Endothelial cell of umbilical vein (primary cell): Measurements from ENCODE around the gene CCT8. TPM values are rescaled to one million over a fixed set of nuclear protein-coding genes. Genes with fewer than 3 reads are reported as not detected.

Source experiments
- BruUV-seq: library from RNA; stranded (reverse); fragments of 400-500 nt; replicated peaks from 2 replicates; lab custom pipeline; 2021; lab: Mats Ljungman, UMichigan
- CTCF ChIA-PET: fragments of 300-600, 350-600 bp; sonication (Branson Sonifier 250); formaldehyde crosslinking; loops from one replicate; lab custom pipeline; 2021; ENCODE audit warnings: antibody characterized with exemption, inconsistent platforms; lab: Charles Lee
- POLR2A ChIA-PET: fragments of 300-600, 350-600 bp; sonication (Branson Sonifier 250); formaldehyde crosslinking; loops from one replicate; lab custom pipeline; 2021; ENCODE audit warnings: antibody characterized with exemption, inconsistent platforms; lab: Charles Lee
- DNase-seq: peaks from one replicate; pipeline ENCODE4 v3.0.0-alpha.2; 2011; ENCODE audit warnings: low read depth, low spot score
- FAIRE-seq: peaks from 2 replicates; lab custom pipeline; 2011; peaks lifted over from hg19 to GRCh38; lab: Jason Lieb, UNC
- H2AFZ ChIP-seq: 2 replicates; pipeline ENCODE4 v1.6.0; 2012; ENCODE audit warnings: low read depth, low read length, control low read depth, inconsistent platforms
- H3K27ac ChIP-seq: 2 replicates; pipeline ENCODE4 v1.5.1; 2011; ENCODE audit warnings: low read depth, mild to moderate bottlenecking, control low read depth, low read length, moderate library complexity; ENCODE audit not compliant: insufficient read depth
- H3K27me3 ChIP-seq, 2 experiments: 2 replicates each; pipeline versions ENCODE4 v1.6.0 to v1.6.1; 2011; ENCODE audit warnings: low read length in 2 of 2, mixed read lengths in 1 of 2; ENCODE audit not compliant: control insufficient read depth in 2 of 2, insufficient read depth in 2 of 2
- H3K36me3 ChIP-seq, 2 experiments: 2 replicates in 1 of 2; 3 replicates in 1 of 2; pipeline ENCODE4 v1.5.1; 2011; ENCODE audit warnings: low read length in 2 of 2, mild to moderate bottlenecking in 1 of 2, moderate library complexity in 1 of 2; ENCODE audit not compliant: control insufficient read depth in 2 of 2, insufficient read depth in 2 of 2; ENCODE audit errors: extremely low read depth in 1 of 2
- H3K4me1 ChIP-seq: 3 replicates; pipeline ENCODE4 v1.5.1; 2011; ENCODE audit warnings: mild to moderate bottlenecking, low read length; ENCODE audit not compliant: control insufficient read depth, insufficient read depth; ENCODE audit errors: extremely low read depth
- H3K4me2 ChIP-seq: 2 replicates; pipeline ENCODE4 v1.6.1; 2011; ENCODE audit warnings: low read length, control low read depth, mixed read lengths; ENCODE audit not compliant: insufficient read depth
- H3K4me3 ChIP-seq, 3 experiments: fragments of 200-600 bp in 1 of 3; sonication (generic), shearing (Covaris generic) in 1 of 3; replicated peaks in 1 of 3; 2 replicates each; pipeline ENCODE4 v1.5.1; 2011 to 2016; ENCODE audit warnings: control low read depth in 3 of 3, low read length in 3 of 3, mild to moderate bottlenecking in 2 of 3, inconsistent platforms in 1 of 3, low read depth in 1 of 3, moderate library complexity in 1 of 3; ENCODE audit not compliant: insufficient read depth in 1 of 3
- H3K79me2 ChIP-seq: 2 replicates; pipeline ENCODE4 v1.6.0; 2012; ENCODE audit warnings: low read length, inconsistent platforms; ENCODE audit not compliant: control insufficient read depth, insufficient read depth
- H3K9ac ChIP-seq: replicated peaks from 2 replicates; pipeline ENCODE3; 2011; ENCODE audit warnings: low read length, control low read depth; ENCODE audit not compliant: insufficient read depth; ENCODE audit errors: extremely low read depth
- H3K9me1 ChIP-seq: replicated peaks from 3 replicates; pipeline ENCODE4 v1.6.0; 2011; ENCODE audit warnings: mild to moderate bottlenecking, low read length; ENCODE audit not compliant: control insufficient read depth, insufficient read depth; ENCODE audit errors: extremely low read depth
- H3K9me3 ChIP-seq: replicated peaks from 2 replicates; pipeline ENCODE4 v1.5.1; 2012; ENCODE audit warnings: low read length, inconsistent platforms; ENCODE audit not compliant: control insufficient read depth, insufficient read depth
- H4K20me1 ChIP-seq: replicated peaks from 2 replicates; pipeline ENCODE3; 2011; ENCODE audit warnings: mild to moderate bottlenecking, low read length; ENCODE audit not compliant: control insufficient read depth, insufficient read depth; ENCODE audit errors: extremely low read depth
- EZH2 ChIP-seq: IDR thresholded peaks from 2 replicates; pipeline ENCODE4 v1.6.1; 2012; ENCODE audit warnings: borderline replicate concordance, low read depth, mild to moderate bottlenecking, moderate library complexity, low read length, inconsistent platforms; ENCODE audit not compliant: severe bottlenecking
- FOS ChIP-seq: IDR thresholded peaks from 2 replicates; pipeline ENCODE4 v1.6.1; 2011; ENCODE audit warnings: mild to moderate bottlenecking, low read length, moderate library complexity, borderline replicate concordance; ENCODE audit not compliant: insufficient read depth
- GATA2 ChIP-seq: IDR thresholded peaks from 2 replicates; pipeline ENCODE4 v1.7.0; 2011; ENCODE audit warnings: low read depth, mild to moderate bottlenecking, moderate library complexity, mixed read lengths, low read length; ENCODE audit not compliant: insufficient read length, insufficient read depth
- JUN ChIP-seq: IDR thresholded peaks from 2 replicates; pipeline ENCODE4 v1.6.1; 2011; ENCODE audit warnings: borderline replicate concordance, low read depth; ENCODE audit not compliant: insufficient read length, insufficient read depth
- MYC ChIP-seq: IDR thresholded peaks from one replicate; pipeline ENCODE4 v1.6.1; 2011; ENCODE audit warnings: mild to moderate bottlenecking, low read depth, low read length
- POLR2A ChIP-seq: IDR thresholded peaks from 2 replicates; pipeline ENCODE4 v1.6.1; 2012; ENCODE audit warnings: low read depth, mild to moderate bottlenecking, control low read depth, low read length
- POLR2AphosphoS5 ChIP-seq: IDR thresholded peaks from 2 replicates; pipeline ENCODE4 v1.6.1; 2012; ENCODE audit warnings: low read depth, mild to moderate bottlenecking, control low read depth, low read length, moderate library complexity; ENCODE audit not compliant: insufficient read depth
- dilution Hi-C: fragments of 300-500 bp; cut with MboI; formaldehyde crosslinking; loops from one replicate; pipeline ENCODE4 v1.15.0; 2019; ENCODE audit warnings: low sequenced_read_pairs; ENCODE audit not compliant: extremely low pct_ligation_motif_present
- intact Hi-C: fragments of 100-400 bp; cut with micrococcal nuclease; formaldehyde crosslinking; loops from one replicate; pipeline ENCODE4 v1.10.0; 2022
- polyA plus RNA-seq, 4 experiments: library from polyadenylated mRNA; depleted of rRNA in 3 of 4; stranded (reverse) in 3 of 4; unstranded in 1 of 4; fragments of >200 nt; gene quantifications; 2 replicates each; pipeline versions ENCODE4 v1.2.1 to v1.2.3, GENCODE V29; 2011 to 2012; ENCODE audit warnings: missing spikeins in 1 of 4
- total RNA-seq: library from RNA; stranded (reverse); gene quantifications from 2 replicates; pipeline ENCODE4 v1.2.3, GENCODE V29; 2021
- TF ChIP-seq, protein P1 (sequence below): IDR thresholded peaks from 2 replicates; pipeline ENCODE4 v1.6.1; 2011; ENCODE audit not compliant: insufficient read depth, insufficient read length
- TF ChIP-seq, protein P2 (sequence below), 2 donors: IDR thresholded peaks; 1 replicate in 1 of 2; 2 replicates in 1 of 2; pipeline ENCODE4 v1.5.1; 2011; ENCODE audit warnings: low read length in 2 of 2, mild to moderate bottlenecking in 2 of 2, moderate library complexity in 2 of 2, control low read depth in 1 of 2, inconsistent platforms in 1 of 2, low read depth in 1 of 2; ENCODE audit not compliant: insufficient read depth in 1 of 2; ENCODE audit errors: extremely low read depth in 1 of 2

CCT8 gene
- total and polyA plus RNA-seq, 2 donors (not counting 3 experiments of a cell fraction or from before 2014, with no cell fraction given) = 102 to 212 TPM

DNA sequence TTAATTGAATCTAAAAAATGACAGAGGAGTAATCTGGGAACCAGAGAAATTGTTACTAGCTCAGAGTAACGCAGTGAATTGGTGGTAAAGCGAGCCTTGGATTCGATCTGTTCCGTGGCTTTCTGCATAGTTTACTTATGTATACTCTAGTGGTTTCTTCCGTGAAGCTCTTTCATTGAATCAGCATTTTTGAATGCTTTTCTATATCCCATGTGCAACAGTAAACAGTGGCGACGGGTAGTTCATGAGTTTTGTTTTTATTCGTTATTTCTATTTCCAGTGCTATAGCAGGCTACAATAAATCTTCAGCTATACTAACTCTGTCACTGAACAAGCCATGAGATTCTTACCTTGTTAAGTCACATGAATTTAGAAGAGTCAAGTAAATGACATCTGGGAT is 42.5 kb upstream of the CCT8 start:
- H3K27me3 ChIP-seq = no peaks in the 10 kb centered on the region
- POLR2A ChIA-PET = no interaction called here
- no peaks in the 10 kb centered on the region for H3K36me3 ChIP-seq
- no peak overlapping the region for H3K4me3 ChIP-seq
- no peaks in the 10 kb centered on the region for H3K9me3 ChIP-seq
- DNase-seq = no peak
- intact Hi-C loops (no loop called here), dilution Hi-C loops (no loop called here)
- TF ChIP-seq GATA2 = no peak
- TF ChIP-seq EZH2 = no peak
- no peak for TF ChIP-seq MYC
- no peak overlapping the region for H3K9ac ChIP-seq
- H3K9me1 ChIP-seq = no peaks in the 10 kb centered on the region
- CTCF ChIA-PET = interaction anchor here (1.1 to 1.3 kb wide), 3 partner anchors 48 to 232 kb away, joined by 3 to 4 read pairs (median 3); no protein-coding TSS in a partner anchor
- no TSS peak for BruUV-seq
- FAIRE-seq = no peak
- H2AFZ ChIP-seq = no peak overlapping the region
- H3K4me1 ChIP-seq = no peaks in the 10 kb centered on the region
- H3K4me2 ChIP-seq = no peak overlapping the region
- no peaks in the 10 kb centered on the region for H4K20me1 ChIP-seq
- H3K79me2 ChIP-seq = no peaks in the 10 kb centered on the region
- no peak overlapping the region for H3K27ac ChIP-seq

GRCh38 chr21:29114765-29115500 is 41.5 kb upstream of the CCT8 start:
- TF ChIP-seq POLR2A = no peak
- TF ChIP-seq FOS = no peak
- TF ChIP-seq POLR2AphosphoS5 = no peak
- TF ChIP-seq, protein P1, sequence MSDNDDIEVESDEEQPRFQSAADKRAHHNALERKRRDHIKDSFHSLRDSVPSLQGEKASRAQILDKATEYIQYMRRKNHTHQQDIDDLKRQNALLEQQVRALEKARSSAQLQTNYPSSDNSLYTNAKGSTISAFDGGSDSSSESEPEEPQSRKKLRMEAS = no peak
- TF ChIP-seq MYC = no peak
- no peak for TF ChIP-seq GATA2
- no peak for TF ChIP-seq JUN
- TF ChIP-seq, protein P2, sequence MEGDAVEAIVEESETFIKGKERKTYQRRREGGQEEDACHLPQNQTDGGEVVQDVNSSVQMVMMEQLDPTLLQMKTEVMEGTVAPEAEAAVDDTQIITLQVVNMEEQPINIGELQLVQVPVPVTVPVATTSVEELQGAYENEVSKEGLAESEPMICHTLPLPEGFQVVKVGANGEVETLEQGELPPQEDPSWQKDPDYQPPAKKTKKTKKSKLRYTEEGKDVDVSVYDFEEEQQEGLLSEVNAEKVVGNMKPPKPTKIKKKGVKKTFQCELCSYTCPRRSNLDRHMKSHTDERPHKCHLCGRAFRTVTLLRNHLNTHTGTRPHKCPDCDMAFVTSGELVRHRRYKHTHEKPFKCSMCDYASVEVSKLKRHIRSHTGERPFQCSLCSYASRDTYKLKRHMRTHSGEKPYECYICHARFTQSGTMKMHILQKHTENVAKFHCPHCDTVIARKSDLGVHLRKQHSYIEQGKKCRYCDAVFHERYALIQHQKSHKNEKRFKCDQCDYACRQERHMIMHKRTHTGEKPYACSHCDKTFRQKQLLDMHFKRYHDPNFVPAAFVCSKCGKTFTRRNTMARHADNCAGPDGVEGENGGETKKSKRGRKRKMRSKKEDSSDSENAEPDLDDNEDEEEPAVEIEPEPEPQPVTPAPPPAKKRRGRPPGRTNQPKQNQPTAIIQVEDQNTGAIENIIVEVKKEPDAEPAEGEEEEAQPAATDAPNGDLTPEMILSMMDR (IDR thresholded peaks at IDR 0.05; ENCODE audit: extremely low read depth in 1 of 2, insufficient read depth in 1 of 2, low read depth in 1 of 2, low read length in 2 of 2) = no peak
- TF ChIP-seq EZH2 = no peak
- Histone ChIP-seq H3K9ac (no peak overlapping the region), H3K4me3 (no peak overlapping the region), H3K79me2 (no peaks in the 10 kb centered on the region), H3K27ac (no peak overlapping the region), H3K4me1 (no peaks in the 10 kb centered on the region), H4K20me1 (no peaks in the 10 kb centered on the region), H3K9me3 (no peaks in the 10 kb centered on the region), H3K36me3 (no peaks in the 10 kb centered on the region), H3K27me3 (no peaks in the 10 kb centered on the region), H3K9me1 (no peaks in the 10 kb centered on the region), H3K4me2 (no peak overlapping the region), H2AFZ (no peak overlapping the region)
- dilution Hi-C loops = no loop called here
- CTCF ChIA-PET = interaction anchor here (1.3 kb wide), 1 partner anchor 233 kb away, joined by 3 read pairs; no protein-coding TSS in a partner anchor
- intact Hi-C loops = no loop called here
- FAIRE-seq = no peak
- DNase-seq = no peak
- POLR2A ChIA-PET = no interaction called here
- no TSS peak for BruUV-seq
